HEK293 (cell line): ENCODE data around the gene ELAVL2.

Experiments used
- CTCF ChIA-PET: fragments of 350-600 bp; formaldehyde crosslinking; extraction: SDS; loops from one replicate; lab custom pipeline; 2021; ENCODE audit warnings: antibody characterized with exemption; lab: Yijun Ruan, JAX
- POLR2A ChIA-PET: fragments of 300-600 bp; formaldehyde crosslinking; extraction: SDS; loops from one replicate; lab custom pipeline; 2020; ENCODE audit warnings: antibody characterized with exemption, inconsistent platforms; lab: Yijun Ruan, JAX
- H3K27ac ChIP-seq: fragments of 200-500 bp; sonication (Bioruptor generic); 2 replicates; pipeline ENCODE4 v1.5.1; 2014; ENCODE audit warnings: low read depth, low read length, control low read depth, inconsistent platforms; ENCODE audit errors: extremely low read depth
- H3K36me3 ChIP-seq, 2 experiments: fragments of 200-500 bp in 1 of 2; sonication (Bioruptor generic) in 1 of 2; 1 replicate in 1 of 2; 2 replicates in 1 of 2; pipeline ENCODE4 v1.5.1; 2014 to 2017; ENCODE audit warnings: inconsistent platforms in 2 of 2, low read length in 2 of 2; ENCODE audit not compliant: control insufficient read depth in 2 of 2, insufficient read depth in 1 of 2
- H3K4me1 ChIP-seq: fragments of 200-500 bp; sonication (Bioruptor generic); 2 replicates; pipeline ENCODE4 v1.5.1; 2014; ENCODE audit warnings: mild to moderate bottlenecking, low read length, inconsistent platforms; ENCODE audit not compliant: control insufficient read depth, insufficient read depth
- H3K4me3 ChIP-seq: 2 replicates; pipeline ENCODE4 v1.5.1; 2011; ENCODE audit warnings: low read depth, mild to moderate bottlenecking, control low read depth, low read length, moderate library complexity
- H3K9me3 ChIP-seq: fragments of 200-500 bp; sonication (Bioruptor generic); 2 replicates; pipeline ENCODE4 v1.5.1; 2014; ENCODE audit warnings: low read depth, low read length, inconsistent platforms; ENCODE audit not compliant: control insufficient read depth, insufficient read depth
- KLF16 ChIP-seq: fragments of 450-650 bp; formaldehyde crosslinking; IDR thresholded peaks from 2 replicates; pipeline ENCODE4 v1.5.1; 2017; ENCODE audit warnings: missing biosample characterization, missing genetic modification characterization
- MEIS1 ChIP-seq: sonication (generic); formaldehyde crosslinking; IDR thresholded peaks from 2 replicates; pipeline ENCODE4 v1.8.1; 2022; ENCODE audit warnings: missing genetic modification reagents, mild to moderate bottlenecking, borderline replicate concordance
- YY2 ChIP-seq: fragments of 450-650 bp; formaldehyde crosslinking; IDR thresholded peaks from 2 replicates; pipeline ENCODE4 v1.5.1; 2016; ENCODE audit warnings: missing biosample characterization, missing genetic modification characterization
- ZNF140 ChIP-seq: fragments of 450-650 bp; formaldehyde crosslinking; IDR thresholded peaks from 2 replicates; pipeline ENCODE4 v1.5.1; 2016; ENCODE audit warnings: missing biosample characterization, missing genetic modification characterization
- ZNF157 ChIP-seq: fragments of 450-650 bp; formaldehyde crosslinking; IDR thresholded peaks from 2 replicates; pipeline ENCODE4 v1.5.1; 2016; ENCODE audit warnings: missing biosample characterization, missing genetic modification characterization
- ZNF292 ChIP-seq: fragments of 450-650 bp; formaldehyde crosslinking; IDR thresholded peaks from 2 replicates; pipeline ENCODE4 v1.5.1; 2016; ENCODE audit warnings: low read depth, missing biosample characterization, missing genetic modification characterization, borderline replicate concordance
- ZNF302 ChIP-seq: fragments of 450-650 bp; formaldehyde crosslinking; IDR thresholded peaks from 2 replicates; pipeline ENCODE4 v1.5.1; 2016; ENCODE audit warnings: missing biosample characterization, missing genetic modification characterization, low read depth
- ZNF350 ChIP-seq: fragments of 450-650 bp; formaldehyde crosslinking; IDR thresholded peaks from 2 replicates; pipeline ENCODE4 v1.5.0; 2017; ENCODE audit warnings: missing biosample characterization, mild to moderate bottlenecking, missing genetic modification characterization
- ZNF610 ChIP-seq: fragments of 450-650 bp; formaldehyde crosslinking; IDR thresholded peaks from 2 replicates; pipeline ENCODE4 v1.5.1; 2016; ENCODE audit warnings: missing biosample characterization, missing genetic modification characterization, borderline replicate concordance
- ZNF677 ChIP-seq: fragments of 450-650 bp; IDR thresholded peaks from 2 replicates; pipeline ENCODE4 v1.5.0; 2018; ENCODE audit warnings: missing biosample characterization, mild to moderate bottlenecking, missing genetic modification characterization, moderate library complexity
- ZNF791 ChIP-seq: fragments of 450-650 bp; formaldehyde crosslinking; IDR thresholded peaks from 2 replicates; pipeline ENCODE4 v1.5.1; 2016; ENCODE audit warnings: missing biosample characterization, missing genetic modification characterization
- TF ChIP-seq, protein P1 (sequence below): fragments of 450-650 bp; formaldehyde crosslinking; IDR thresholded peaks from 2 replicates; pipeline ENCODE4 v1.5.1; 2016; ENCODE audit warnings: missing biosample characterization, missing genetic modification characterization
- TF ChIP-seq, protein P2 (sequence below): fragments of 450-650 bp; formaldehyde crosslinking; IDR thresholded peaks from 2 replicates; pipeline ENCODE4 v1.5.1; 2016; ENCODE audit warnings: missing biosample characterization, missing genetic modification characterization
- TF ChIP-seq, protein P3 (sequence below): fragments of 450-650 bp; formaldehyde crosslinking; IDR thresholded peaks from 2 replicates; pipeline ENCODE4 v1.5.1; 2016; ENCODE audit warnings: missing biosample characterization, missing genetic modification characterization
- TF ChIP-seq, protein P4 (sequence below): fragments of 450-650 bp; formaldehyde crosslinking; IDR thresholded peaks from 2 replicates; pipeline ENCODE4 v1.5.1; 2016; ENCODE audit warnings: missing biosample characterization, missing genetic modification characterization

Gene ELAVL2

DNA sequence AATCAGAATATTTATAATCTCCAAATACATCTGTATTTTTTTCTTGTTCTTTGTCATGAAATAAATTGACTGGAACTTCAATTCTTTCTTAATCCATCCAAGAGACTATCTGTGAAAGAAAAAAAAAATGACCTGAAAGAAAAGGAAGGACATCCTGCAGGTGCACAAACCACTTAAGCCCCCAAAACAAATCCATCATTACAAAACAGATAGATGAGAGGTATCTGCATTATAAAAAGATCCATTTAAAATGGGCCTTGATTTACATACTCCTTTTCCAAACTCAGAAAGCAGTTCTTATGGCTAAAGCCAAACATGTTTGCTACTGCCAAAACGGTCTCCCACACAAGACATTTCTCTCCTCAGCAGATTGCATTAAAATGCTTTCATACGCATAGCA, 85.5 kb downstream of the ELAVL2 start:
- no peaks in the 10 kb centered on the region for H3K4me1 ChIP-seq
- H3K4me3 ChIP-seq: no peak overlapping the region
- TF ChIP-seq, protein P1, sequence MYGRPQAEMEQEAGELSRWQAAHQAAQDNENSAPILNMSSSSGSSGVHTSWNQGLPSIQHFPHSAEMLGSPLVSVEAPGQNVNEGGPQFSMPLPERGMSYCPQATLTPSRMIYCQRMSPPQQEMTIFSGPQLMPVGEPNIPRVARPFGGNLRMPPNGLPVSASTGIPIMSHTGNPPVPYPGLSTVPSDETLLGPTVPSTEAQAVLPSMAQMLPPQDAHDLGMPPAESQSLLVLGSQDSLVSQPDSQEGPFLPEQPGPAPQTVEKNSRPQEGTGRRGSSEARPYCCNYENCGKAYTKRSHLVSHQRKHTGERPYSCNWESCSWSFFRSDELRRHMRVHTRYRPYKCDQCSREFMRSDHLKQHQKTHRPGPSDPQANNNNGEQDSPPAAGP: no peak
- TF ChIP-seq KLF16: no peak
- no peak for TF ChIP-seq ZNF140
- TF ChIP-seq, protein P2, sequence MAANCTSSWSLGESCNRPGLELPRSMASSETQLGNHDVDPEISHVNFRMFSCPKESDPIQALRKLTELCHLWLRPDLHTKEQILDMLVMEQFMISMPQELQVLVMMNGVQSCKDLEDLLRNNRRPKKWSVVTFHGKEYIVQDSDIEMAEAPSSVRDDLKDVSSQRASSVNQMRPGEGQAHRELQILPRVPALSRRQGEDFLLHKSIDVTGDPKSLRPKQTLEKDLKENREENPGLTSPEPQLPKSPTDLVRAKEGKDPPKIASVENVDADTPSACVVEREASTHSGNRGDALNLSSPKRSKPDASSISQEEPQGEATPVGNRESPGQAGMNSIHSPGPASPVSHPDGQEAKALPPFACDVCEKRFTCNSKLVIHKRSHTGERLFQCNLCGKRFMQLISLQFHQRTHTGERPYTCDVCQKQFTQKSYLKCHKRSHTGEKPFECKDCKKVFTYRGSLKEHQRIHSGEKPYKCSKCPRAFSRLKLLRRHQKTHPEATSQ (tag by site-specific recombination): no peak
- TF ChIP-seq ZNF610 (tag by site-specific recombination): no peak
- TF ChIP-seq ZNF350 (tag by site-specific recombination): no peak
- no peak for TF ChIP-seq ZNF677 (tag by site-specific recombination)
- TF ChIP-seq, protein P3, sequence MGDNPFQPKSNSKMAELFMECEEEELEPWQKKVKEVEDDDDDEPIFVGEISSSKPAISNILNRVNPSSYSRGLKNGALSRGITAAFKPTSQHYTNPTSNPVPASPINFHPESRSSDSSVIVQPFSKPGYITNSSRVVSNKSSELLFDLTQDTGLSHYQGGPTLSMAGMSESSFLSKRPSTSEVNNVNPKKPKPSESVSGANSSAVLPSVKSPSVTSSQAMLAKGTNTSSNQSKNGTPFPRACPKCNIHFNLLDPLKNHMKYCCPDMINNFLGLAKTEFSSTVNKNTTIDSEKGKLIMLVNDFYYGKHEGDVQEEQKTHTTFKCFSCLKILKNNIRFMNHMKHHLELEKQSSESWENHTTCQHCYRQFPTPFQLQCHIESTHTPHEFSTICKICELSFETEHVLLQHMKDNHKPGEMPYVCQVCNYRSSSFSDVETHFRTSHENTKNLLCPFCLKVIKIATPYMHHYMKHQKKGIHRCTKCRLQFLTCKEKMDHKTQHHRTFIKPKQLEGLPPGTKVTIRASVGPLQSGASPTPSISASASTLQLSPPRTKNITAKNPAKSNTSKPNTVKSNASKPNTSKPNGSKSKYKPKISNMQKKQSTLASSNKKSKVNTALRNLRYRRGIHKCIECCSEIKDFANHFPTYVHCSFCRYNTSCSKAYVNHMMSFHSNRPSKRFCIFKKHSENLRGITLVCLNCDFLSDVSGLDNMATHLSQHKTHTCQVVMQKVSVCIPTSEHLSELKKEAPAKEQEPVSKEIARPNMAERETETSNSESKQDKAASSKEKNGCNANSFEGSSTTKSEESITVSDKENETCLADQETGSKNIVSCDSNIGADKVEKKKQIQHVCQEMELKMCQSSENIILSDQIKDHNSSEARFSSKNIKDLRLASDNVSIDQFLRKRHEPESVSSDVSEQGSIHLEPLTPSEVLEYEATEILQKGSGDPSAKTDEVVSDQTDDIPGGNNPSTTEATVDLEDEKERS (tag by site-specific recombination): no peak
- TF ChIP-seq YY2 (tag by site-specific recombination): no peak
- TF ChIP-seq ZNF791 (tag by site-specific recombination): no peak
- TF ChIP-seq ZNF302: no peak
- TF ChIP-seq MEIS1 (CRISPR knock-in tag): no peak
- no peak for TF ChIP-seq ZNF157 (tag by site-specific recombination)
- TF ChIP-seq, all 188 proteins: peak for 0
- Histone ChIP-seq H3K9me3 (no peaks in the 10 kb centered on the region), H3K36me3 (no peaks in the 10 kb centered on the region), H3K27ac (no peak overlapping the region)
- ChIA-PET POLR2A (no interaction called here), CTCF (no interaction called here)

DNA sequence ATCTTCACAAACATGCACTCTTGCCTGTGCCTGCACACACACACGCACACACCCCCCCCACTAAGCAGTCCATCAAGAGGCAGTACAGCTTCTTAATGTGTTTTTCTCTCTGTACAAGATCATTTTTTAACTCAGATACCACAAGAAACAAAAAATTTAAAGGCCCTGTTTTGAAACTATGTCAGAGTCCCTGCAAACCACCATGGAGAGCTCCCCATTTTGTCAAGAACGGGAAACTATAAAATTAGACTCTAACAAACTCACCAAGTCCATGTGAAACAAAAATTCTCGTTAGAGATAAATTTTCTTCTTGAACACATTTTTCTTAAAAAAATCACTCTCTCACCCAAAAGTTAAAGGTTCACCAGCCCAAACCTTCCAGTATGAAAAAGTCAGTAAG, 86.3 kb downstream of the ELAVL2 start:
- POLR2A ChIA-PET: no interaction called here
- Histone ChIP-seq H3K4me3 (no peak overlapping the region), H3K9me3 (no peaks in the 10 kb centered on the region), H3K4me1 (no peaks in the 10 kb centered on the region), H3K27ac (no peak overlapping the region), H3K36me3 (no peaks in the 10 kb centered on the region)
- no peak for TF ChIP-seq ZNF292 (tag by site-specific recombination)
- TF ChIP-seq, protein P4, sequence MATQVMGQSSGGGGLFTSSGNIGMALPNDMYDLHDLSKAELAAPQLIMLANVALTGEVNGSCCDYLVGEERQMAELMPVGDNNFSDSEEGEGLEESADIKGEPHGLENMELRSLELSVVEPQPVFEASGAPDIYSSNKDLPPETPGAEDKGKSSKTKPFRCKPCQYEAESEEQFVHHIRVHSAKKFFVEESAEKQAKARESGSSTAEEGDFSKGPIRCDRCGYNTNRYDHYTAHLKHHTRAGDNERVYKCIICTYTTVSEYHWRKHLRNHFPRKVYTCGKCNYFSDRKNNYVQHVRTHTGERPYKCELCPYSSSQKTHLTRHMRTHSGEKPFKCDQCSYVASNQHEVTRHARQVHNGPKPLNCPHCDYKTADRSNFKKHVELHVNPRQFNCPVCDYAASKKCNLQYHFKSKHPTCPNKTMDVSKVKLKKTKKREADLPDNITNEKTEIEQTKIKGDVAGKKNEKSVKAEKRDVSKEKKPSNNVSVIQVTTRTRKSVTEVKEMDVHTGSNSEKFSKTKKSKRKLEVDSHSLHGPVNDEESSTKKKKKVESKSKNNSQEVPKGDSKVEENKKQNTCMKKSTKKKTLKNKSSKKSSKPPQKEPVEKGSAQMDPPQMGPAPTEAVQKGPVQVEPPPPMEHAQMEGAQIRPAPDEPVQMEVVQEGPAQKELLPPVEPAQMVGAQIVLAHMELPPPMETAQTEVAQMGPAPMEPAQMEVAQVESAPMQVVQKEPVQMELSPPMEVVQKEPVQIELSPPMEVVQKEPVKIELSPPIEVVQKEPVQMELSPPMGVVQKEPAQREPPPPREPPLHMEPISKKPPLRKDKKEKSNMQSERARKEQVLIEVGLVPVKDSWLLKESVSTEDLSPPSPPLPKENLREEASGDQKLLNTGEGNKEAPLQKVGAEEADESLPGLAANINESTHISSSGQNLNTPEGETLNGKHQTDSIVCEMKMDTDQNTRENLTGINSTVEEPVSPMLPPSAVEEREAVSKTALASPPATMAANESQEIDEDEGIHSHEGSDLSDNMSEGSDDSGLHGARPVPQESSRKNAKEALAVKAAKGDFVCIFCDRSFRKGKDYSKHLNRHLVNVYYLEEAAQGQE (tag by site-specific recombination): peak; percentile 80
- CTCF ChIA-PET: no interaction called here
